Measurements from ENCODE around the gene HECA. TPM values are rescaled to one million over a fixed set of nuclear protein-coding genes. Genes with fewer than 3 reads are reported as not detected.

HECA gene
- total and polyA plus RNA-seq, 4 donors = 2.3 to 11.1 (median 5.9) TPM

- Histone ChIP-seq H3K9ac (ENCODE audit: low read depth in 1 of 2, low read length in 2 of 2) (no peak overlapping the region), H3K27me3 (ENCODE audit: control insufficient read depth in 4 of 4, insufficient read depth in 4 of 4, low read length in 3 of 4) (no peaks in the 10 kb centered on the region), H3K27ac (ENCODE audit: low read depth in 1 of 2, low read length in 2 of 2) (peak overlapping the region in 1 of 2 donors; percentile 10), H3K36me3 (ENCODE audit: control insufficient read depth in 4 of 4, insufficient read depth in 3 of 4, low read depth in 1 of 4, low read length in 3 of 4) (no peaks in the 10 kb centered on the region), H3K4me1 (ENCODE audit: control insufficient read depth in 4 of 4, insufficient read depth in 4 of 4, low read length in 3 of 4) (peaks cover 3 to 9% (median 4%) of the 10 kb centered on the region in 4 donors), H3K4me3 (ENCODE audit: low read depth in 1 of 3, low read length in 3 of 3) (no peak overlapping the region), H3K9me3 (ENCODE audit: control insufficient read depth in 4 of 4, low read length in 3 of 4) (no peaks in the 10 kb centered on the region)
- TF ChIP-seq GABPA (IDR thresholded peaks at IDR 0.05 in 1 of 2, conservative IDR thresholded peaks at IDR 0.05 in 1 of 2) (no peak), FOXA1 (IDR thresholded peaks at IDR 0.05) (no peak), SP1 (IDR thresholded peaks at IDR 0.05) (no peak), TAF1 (conservative IDR thresholded peaks at IDR 0.05) (no peak), MAX (IDR thresholded peaks at IDR 0.05) (no peak), HNF4G (IDR thresholded peaks at IDR 0.05) (no peak), REST (IDR thresholded peaks at IDR 0.05) (no peak), RAD21 (IDR thresholded peaks at IDR 0.05) (no peak), HNF4A (conservative IDR thresholded peaks at IDR 0.05) (no peak), CTCF (IDR thresholded peaks at IDR 0.05; ENCODE audit: low read depth, low read length, missing input control) (no peak), ATF3 (IDR thresholded peaks at IDR 0.05) (no peak), EGR1 (IDR thresholded peaks at IDR 0.05; ENCODE audit: low read depth in 2 of 2) (no peak), NR2F2 (IDR thresholded peaks at IDR 0.05) (no peak), FOXA2 (IDR thresholded peaks at IDR 0.05) (no peak), JUND (IDR thresholded peaks at IDR 0.05) (no peak), YY1 (IDR thresholded peaks at IDR 0.05) (no peak), RXRA (IDR thresholded peaks at IDR 0.05) (no peak)
- TF ChIP-seq, protein P1, sequence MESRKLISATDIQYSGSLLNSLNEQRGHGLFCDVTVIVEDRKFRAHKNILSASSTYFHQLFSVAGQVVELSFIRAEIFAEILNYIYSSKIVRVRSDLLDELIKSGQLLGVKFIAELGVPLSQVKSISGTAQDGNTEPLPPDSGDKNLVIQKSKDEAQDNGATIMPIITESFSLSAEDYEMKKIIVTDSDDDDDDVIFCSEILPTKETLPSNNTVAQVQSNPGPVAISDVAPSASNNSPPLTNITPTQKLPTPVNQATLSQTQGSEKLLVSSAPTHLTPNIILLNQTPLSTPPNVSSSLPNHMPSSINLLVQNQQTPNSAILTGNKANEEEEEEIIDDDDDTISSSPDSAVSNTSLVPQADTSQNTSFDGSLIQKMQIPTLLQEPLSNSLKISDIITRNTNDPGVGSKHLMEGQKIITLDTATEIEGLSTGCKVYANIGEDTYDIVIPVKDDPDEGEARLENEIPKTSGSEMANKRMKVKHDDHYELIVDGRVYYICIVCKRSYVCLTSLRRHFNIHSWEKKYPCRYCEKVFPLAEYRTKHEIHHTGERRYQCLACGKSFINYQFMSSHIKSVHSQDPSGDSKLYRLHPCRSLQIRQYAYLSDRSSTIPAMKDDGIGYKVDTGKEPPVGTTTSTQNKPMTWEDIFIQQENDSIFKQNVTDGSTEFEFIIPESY (IDR thresholded peaks at IDR 0.05) = no peak
- WGBS = 79% methylated on average over 11 of the region's 11 CpGs
- DNase-seq (ENCODE audit: low spot score) = no peak
These were observed 1.4 kb upstream of the HECA start for GRCh38 chr6:139133262-139134063.
